ENCODE data around the gene KCNK17. TPM values are rescaled to one million over a fixed set of nuclear protein-coding genes. Genes with fewer than 3 reads are reported as not detected.
"Not testable (repeated sequence)": the region's sequence is repeated elsewhere in the genome, so short reads cannot be mapped to it uniquely, and the experiment has no call there.

Gene KCNK17
- total and polyA plus RNA-seq, 2 of the 8 experiments (the other 6 are each of a cell fraction or from before 2014, with no cell fraction given), result 2.9 to 3.4 TPM

DNA sequence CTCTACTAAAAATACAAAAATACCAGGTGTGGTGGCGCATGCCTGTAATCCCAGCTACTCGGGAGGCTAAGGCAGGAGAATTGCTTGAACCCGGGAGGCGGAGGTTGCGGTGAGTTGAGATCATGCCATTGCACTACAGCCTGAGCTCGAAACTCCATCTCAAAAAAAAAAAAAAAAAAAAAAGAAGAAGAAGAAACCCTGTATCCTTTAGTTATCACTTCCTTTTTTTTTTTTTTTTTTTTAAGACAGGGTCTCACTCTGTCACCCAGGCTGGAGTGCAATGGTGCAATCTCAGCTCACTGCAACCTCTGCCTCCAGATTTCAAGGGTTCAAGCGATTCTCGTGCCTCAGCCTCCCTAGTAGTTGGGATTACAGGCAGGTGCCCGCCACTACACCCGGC is 27.6 kb downstream of the KCNK17 start:
- not testable (repeated sequence) for H3K9me3 ChIP-seq (ENCODE audit: insufficient read depth in 2 of 2, low read depth in 1 of 2, low read length in 1 of 2); H4K5ac ChIP-seq (ENCODE audit: insufficient read length, low read depth, low read length); H3K27me3 ChIP-seq (replicated peaks in 1 of 4; ENCODE audit: control insufficient read depth in 3 of 4, extremely low read depth in 1 of 4, insufficient read depth in 3 of 4, low read length in 3 of 4); H3K56ac ChIP-seq (replicated peaks; ENCODE audit: insufficient read length, low read depth, low read length); H3K36me3 ChIP-seq (ENCODE audit: control insufficient read depth in 2 of 4, insufficient read depth in 4 of 4, low read length in 3 of 4); H3K4me2 ChIP-seq (ENCODE audit: insufficient read depth in 1 of 2, low read depth in 2 of 2, low read length in 2 of 2); H2BK20ac ChIP-seq (ENCODE audit: low read length); H4K91ac ChIP-seq (replicated peaks; ENCODE audit: insufficient read length, low read length); H3K79me1 ChIP-seq (ENCODE audit: low read depth, low read length); H2AFZ ChIP-seq (ENCODE audit: low read length); H3K9ac ChIP-seq (replicated peaks in 1 of 4; ENCODE audit: extremely low read depth in 1 of 4, low read depth in 3 of 4, low read length in 3 of 4); H3K4me1 ChIP-seq (replicated peaks in 1 of 4; ENCODE audit: control insufficient read depth in 3 of 4, insufficient read depth in 4 of 4, low read length in 3 of 4); H2BK15ac ChIP-seq (ENCODE audit: low read length); DNase-seq (ENCODE audit: low read depth in 1 of 2, low spot score in 2 of 2); H3K79me2 ChIP-seq (ENCODE audit: control insufficient read depth in 1 of 2, insufficient read depth in 2 of 2, low read length in 2 of 2); H2AK5ac ChIP-seq (ENCODE audit: low read depth, low read length); H3K4ac ChIP-seq (replicated peaks; ENCODE audit: insufficient read length, low read depth, low read length); H4K8ac ChIP-seq (ENCODE audit: extremely low read depth, insufficient read depth, low read length); H4K20me1 ChIP-seq (replicated peaks in 1 of 2; ENCODE audit: control insufficient read depth in 1 of 2, insufficient read depth in 2 of 2, low read length in 2 of 2); H3K27ac ChIP-seq (ENCODE audit: low read depth, low read length); H3K23ac ChIP-seq (ENCODE audit: insufficient read length); H2BK5ac ChIP-seq (ENCODE audit: low read depth, low read length); H2BK12ac ChIP-seq (ENCODE audit: low read depth, low read length); H2BK120ac ChIP-seq (replicated peaks; ENCODE audit: low read depth, low read length); H3K14ac ChIP-seq (ENCODE audit: insufficient read length); H3K18ac ChIP-seq (ENCODE audit: extremely low read depth, low read length); FAIRE-seq; H3K4me3 ChIP-seq (ENCODE audit: extremely low read depth in 1 of 4, insufficient read depth in 2 of 4, low read depth in 3 of 4, low read length in 4 of 4); H3K23me2 ChIP-seq (ENCODE audit: low read depth, low read length)
- CTCF ChIA-PET (ENCODE audit: partially characterized antibody), result interaction anchor here (0.7 to 47.4 kb wide), 4 partner anchors 15 to 292 kb away, joined by 3 to 1738 read pairs (median 73); partner anchors contain the start of gene KCNK5
- WGBS, 2 experiments (ENCODE audit: extremely low coverage in 1 of 2, insufficient coverage in 1 of 2, insufficient read length in 1 of 2, insufficient replicate concordance in 2 of 2, low coverage in 1 of 2, low lambda C conversion rate in 2 of 2, missing lambda C conversion rate in 1 of 2), result 90% methylated on average over 8 of the region's 10 CpGs; no CpG with 5 or more reads in 1 of the 2 experiments
- POLR2A ChIA-PET (ENCODE audit: partially characterized antibody), result interaction anchor here (1.3 kb wide), 1 partner anchor 105 kb away, joined by 3 read pairs; no protein-coding TSS in a partner anchor

All from H1 (cell line).